HG03575 (cell line): ENCODE measurements around the gene TECTB.

ENCODE experiments used
- ATAC-seq: cut with Tn5 transposase; IDR thresholded peaks from one replicate; pipeline ENCODE4 v1.9.1; 2021; ENCODE audit not compliant: unreplicated experiment, insufficient number of reproducible peaks, low FRiP score; ENCODE audit errors: extremely low read depth

TECTB gene

GRCh38 chr10:112338957-112339356 is 55.8 kb downstream of the TECTB start:
- no peak for ATAC-seq

- ATAC-seq, result no peak
These were observed 57.4 kb downstream of the TECTB start for GRCh38 chr10:112340601-112341000.

GRCh38 chr10:112343056-112343806 is 60.0 kb downstream of the TECTB start:
- ATAC-seq, result no peak

- ATAC-seq, result no peak
These were observed 61.1 kb downstream of the TECTB start for GRCh38 chr10:112344261-112344660.

- ATAC-seq, result no peak
These were observed 62.0 kb downstream of the TECTB start for GRCh38 chr10:112345202-112345601.

GRCh38 chr10:112345743-112346142 is 62.5 kb downstream of the TECTB start:
- ATAC-seq, result no peak

GRCh38 chr10:112346774-112347173 is 63.6 kb downstream of the TECTB start:
- no peak for ATAC-seq

- ATAC-seq, result no peak
These were observed 64.8 kb downstream of the TECTB start for GRCh38 chr10:112347709-112348671.

GRCh38 chr10:112348759-112349158 is 65.6 kb downstream of the TECTB start:
- ATAC-seq, result no peak

- ATAC-seq, result no peak
These were observed 66.4 kb downstream of the TECTB start for GRCh38 chr10:112349521-112350085.

GRCh38 chr10:112351146-112351545 is 67.9 kb downstream of the TECTB start:
- ATAC-seq, result no peak

GRCh38 chr10:112352044-112352443 is 68.8 kb downstream of the TECTB start:
- ATAC-seq, result no peak

GRCh38 chr10:112353046-112353445 is 69.8 kb downstream of the TECTB start:
- ATAC-seq, result no peak
